VCaP (cell line): ENCODE data around the gene XPNPEP2.
A peak's percentile ranks its signal among the peaks of the same experiment; 100 is the strongest.

ENCODE experiments used
- H3K27ac ChIP-seq: fragments of 450-650 bp; 2 replicates; pipeline ENCODE4 v1.5.1; 2017
- TF ChIP-seq, protein P1 (sequence below): fragments of 450-650 bp; conservative IDR thresholded peaks from 2 replicates; pipeline ENCODE4 v1.5.1; 2017; ENCODE audit warnings: mild to moderate bottlenecking, moderate library complexity

The XPNPEP2 gene

DNA sequence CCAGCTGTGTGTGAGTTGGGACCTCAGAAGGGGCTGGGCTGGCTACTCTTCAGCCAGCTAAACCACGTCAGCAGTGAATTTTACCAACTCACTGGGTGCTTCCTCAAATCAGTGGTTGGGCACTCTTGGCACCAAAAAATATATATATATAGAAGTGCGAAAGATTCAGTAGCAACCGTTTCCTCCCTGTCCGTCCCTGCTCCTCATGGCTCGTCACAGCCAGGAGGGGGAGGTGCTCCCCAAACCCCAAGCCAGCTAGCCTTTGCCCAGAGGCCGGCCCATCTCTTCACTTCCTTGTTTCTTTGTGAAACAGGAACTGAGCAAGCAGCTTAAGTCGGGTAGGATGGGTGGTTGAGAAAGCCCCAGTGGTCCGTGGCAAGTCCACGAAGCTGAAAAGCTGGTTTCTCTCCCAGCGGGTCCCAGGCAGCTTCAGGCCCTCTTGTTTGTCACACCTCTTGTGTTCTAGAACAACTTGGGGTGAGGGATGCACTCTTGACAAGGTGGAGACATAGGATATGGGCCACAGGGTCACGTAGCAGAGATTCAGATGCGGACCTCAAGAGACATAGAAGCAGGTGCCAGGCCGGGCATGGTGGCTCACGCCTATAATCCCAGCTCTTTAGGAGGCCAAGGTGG is 34.1 kb downstream of the XPNPEP2 start:
- TF ChIP-seq, protein P1, sequence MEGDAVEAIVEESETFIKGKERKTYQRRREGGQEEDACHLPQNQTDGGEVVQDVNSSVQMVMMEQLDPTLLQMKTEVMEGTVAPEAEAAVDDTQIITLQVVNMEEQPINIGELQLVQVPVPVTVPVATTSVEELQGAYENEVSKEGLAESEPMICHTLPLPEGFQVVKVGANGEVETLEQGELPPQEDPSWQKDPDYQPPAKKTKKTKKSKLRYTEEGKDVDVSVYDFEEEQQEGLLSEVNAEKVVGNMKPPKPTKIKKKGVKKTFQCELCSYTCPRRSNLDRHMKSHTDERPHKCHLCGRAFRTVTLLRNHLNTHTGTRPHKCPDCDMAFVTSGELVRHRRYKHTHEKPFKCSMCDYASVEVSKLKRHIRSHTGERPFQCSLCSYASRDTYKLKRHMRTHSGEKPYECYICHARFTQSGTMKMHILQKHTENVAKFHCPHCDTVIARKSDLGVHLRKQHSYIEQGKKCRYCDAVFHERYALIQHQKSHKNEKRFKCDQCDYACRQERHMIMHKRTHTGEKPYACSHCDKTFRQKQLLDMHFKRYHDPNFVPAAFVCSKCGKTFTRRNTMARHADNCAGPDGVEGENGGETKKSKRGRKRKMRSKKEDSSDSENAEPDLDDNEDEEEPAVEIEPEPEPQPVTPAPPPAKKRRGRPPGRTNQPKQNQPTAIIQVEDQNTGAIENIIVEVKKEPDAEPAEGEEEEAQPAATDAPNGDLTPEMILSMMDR, result no peak
- no peak overlapping the region for H3K27ac ChIP-seq

DNA sequence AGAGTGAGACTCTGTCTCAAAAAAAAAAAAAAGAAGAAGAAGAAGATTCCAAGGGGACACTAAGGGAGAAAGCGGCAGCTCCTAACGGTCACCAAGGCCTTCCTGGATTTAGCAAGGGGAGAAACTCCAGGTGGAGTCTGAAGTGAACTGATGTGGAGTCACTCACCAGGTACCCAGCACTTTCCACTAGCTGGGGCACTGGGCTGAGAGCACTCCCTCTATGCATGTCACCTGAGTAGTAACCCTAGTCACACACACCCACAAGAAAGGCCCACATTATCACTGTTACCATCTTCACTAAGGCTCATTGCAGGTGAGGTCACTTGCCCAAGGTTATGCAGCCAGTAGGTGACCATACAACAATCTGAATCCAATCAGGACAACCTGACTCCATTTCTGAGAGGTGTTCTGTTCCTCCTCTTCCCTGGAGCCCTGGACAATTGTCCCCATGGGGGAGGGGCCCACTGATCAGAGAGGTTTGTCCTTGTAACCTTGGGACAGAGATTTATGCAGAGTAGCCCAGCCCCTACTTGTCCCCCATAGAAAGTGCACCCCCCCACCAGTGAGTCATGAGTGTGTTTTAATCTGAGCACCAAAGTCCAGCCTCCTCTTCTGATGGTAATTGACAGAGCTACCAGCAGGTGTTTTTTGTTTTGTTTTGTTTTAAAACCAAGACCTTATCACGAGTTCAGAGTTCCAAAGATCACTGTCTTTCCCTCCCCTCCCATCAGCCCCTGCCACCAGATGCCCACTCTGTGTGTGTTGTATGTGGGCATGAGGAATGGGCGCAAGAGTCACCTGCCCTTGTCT is 35.1 kb downstream of the XPNPEP2 start:
- H3K27ac ChIP-seq, result no peak overlapping the region
- TF ChIP-seq, protein P1, result no peak

DNA sequence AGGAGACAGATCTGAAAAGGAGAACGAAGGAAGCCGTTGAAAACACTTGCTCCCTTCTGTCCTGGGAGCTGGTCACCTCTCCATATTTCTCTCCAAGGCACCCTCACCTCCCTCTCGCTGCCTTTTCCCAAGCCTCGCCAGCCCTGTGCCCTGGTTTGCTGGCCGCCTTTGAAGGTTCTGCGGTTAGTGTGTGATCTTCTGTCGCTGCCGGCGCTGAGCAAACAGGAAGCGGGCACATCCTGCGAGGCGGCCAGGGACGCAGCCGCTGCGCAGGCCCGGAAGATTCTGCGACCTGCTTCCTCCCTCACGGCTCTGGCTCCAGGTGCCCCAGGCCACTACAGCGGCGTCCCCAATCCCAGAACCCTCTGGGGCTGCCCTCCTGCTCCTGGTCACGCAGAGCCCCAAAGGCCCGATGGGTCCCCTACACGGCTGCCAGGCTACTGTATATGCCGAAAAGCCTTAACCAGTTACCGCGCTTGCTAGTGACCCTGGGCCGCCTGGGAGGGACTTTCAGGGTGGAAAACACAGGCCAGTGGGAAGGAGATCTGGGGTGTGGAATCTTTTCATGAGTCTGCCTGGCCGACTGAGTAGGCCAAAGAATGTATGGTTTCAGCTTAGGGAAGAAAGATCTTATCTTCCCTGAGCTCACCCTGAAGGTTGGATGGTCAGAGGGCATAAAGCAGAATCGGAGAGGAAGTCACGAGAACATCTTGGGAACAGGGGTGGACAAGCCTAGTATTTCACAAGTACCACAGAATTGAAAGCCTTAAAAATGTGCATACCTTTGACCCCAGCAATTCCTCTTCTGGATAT is 38.6 kb downstream of the XPNPEP2 start:
- peak overlapping the region; percentile 91 for H3K27ac ChIP-seq
- TF ChIP-seq, protein P1, result no peak

DNA sequence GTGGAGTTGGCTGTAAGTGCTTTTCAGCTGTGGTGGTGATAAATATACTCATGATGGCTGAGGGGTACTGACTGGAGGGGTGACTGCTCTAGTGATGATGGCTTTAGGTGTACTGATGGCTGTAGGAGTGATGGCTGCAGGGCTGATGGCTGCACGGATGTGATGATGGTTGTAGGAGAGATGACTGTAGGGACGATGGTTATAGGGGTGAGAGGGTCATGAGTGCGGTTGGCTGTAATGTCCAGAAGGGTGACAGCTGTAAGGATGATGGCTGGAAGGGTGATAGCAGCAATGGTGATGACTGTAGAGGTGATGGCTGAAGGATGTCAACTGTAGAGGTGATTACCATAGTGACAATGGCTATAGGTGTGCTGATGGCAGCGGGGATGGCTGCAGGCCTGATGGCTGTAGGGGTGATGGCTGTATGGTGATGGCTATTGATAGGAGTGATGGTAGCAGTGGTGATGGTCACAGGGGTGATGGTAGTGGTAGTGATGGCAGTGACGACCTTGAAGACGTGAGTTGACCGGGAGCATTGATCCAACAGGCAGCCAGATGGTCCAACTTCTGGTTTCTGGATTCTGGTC is 40.4 kb downstream of the XPNPEP2 start:
- H3K27ac ChIP-seq, result no peak overlapping the region
- TF ChIP-seq, protein P1, result no peak

DNA sequence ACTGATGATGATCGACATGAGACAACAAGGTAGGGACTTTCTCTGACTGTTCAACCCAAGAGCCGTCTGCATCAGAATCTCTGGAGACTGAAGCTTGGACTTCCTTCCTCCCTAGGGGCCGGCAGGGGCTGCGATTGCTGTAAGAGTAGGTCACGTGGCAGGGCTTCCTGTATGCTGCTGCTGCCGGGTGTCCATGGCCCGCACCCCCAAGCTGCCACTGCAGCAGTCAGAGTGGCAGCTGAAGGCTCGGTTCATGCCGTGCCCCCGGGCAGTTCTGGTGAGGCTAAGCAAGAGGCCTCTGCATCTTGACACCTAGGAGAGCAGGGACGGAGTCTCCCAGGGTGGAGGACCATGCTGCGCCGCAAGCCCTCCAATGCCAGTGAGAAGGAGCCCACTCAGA is 41.0 kb downstream of the XPNPEP2 start, which contains the start of gene SASH3:
Gene SASH3, plus strand, starts transcription at position 203 of the 400 bp plus-strand sequence. Its CDS starts 149 bp downstream, at position 352.
- TF ChIP-seq, protein P1, result no peak
- no peak within 1 kb of the TSS for H3K27ac ChIP-seq

DNA sequence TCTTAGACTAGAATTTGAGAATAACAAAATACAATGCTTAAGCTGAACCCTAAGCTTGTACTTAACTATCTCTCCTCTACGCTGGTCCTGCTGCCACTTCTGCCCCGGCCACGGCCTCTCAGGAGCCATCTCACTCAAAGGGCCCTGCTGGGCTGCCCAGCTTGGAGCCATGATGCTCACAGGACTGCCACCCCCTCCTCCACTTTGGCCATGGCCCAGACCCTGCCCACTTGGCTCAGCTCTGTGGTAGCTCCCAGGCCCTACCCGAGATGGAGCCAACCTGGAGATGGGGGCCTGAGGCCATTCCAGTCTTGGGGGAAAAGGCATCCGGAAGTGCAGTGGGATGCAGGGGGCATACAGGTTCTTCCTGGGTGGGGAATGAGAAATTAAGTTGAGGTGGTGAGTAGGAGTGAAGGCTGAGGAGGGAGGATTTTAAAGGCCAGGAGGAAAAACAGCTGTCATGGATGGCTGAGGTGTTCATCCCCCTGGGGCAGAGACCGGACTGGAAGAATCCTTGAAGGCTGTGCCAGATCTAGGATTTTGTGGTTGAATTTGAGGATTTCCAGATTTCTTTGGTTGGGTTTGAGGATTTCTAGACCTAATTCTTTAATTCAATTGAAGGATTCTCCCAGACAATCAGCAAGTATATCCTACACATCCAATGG is 41.8 kb downstream of the XPNPEP2 start:
- TF ChIP-seq, protein P1, result no peak
- H3K27ac ChIP-seq, result no peak overlapping the region
